ENCODE data around the gene MPPED1. TPM values are rescaled to one million over a fixed set of nuclear protein-coding genes. Genes with fewer than 3 reads are reported as not detected.

Gene MPPED1
- total and polyA plus RNA-seq, 2 donors (not counting 3 experiments of a cell fraction or from before 2014, with no cell fraction given), result not detected

DNA sequence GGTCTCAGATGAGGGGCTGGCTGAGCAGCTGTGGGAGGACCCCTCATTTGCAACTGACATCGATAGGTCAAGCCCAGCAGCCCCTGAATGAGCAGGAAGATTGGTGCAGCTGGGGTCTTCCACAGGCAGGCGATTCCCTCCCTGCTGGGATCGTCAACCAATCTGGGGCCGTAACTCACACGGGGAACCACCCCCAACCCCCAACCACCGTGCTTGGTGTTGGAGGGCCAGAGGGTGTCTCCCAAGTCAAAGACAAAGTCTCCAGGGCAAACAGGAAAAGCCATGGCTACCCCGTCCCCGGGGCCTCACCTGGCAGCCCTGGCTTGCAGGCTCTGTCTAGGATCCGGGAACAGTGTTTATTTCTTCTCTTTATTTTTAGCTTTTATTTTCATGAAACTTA lies 41.8 kb upstream of the MPPED1 start:
- no peak for DNase-seq (ENCODE audit: low read depth, low spot score)
- BruUV-seq (replicated peaks), result no TSS peak
- H3K9me3 ChIP-seq (replicated peaks; ENCODE audit: control insufficient read depth, insufficient read depth, low read length), result no peaks in the 10 kb centered on the region
- FAIRE-seq, result no peak
- H3K79me2 ChIP-seq (ENCODE audit: control insufficient read depth, insufficient read depth, low read length), result no peaks in the 10 kb centered on the region
- H3K27me3 ChIP-seq (ENCODE audit: control insufficient read depth in 2 of 2, insufficient read depth in 2 of 2, low read length in 2 of 2), result peaks cover 5 to 9% of the 10 kb centered on the region in 2 experiments
- H3K36me3 ChIP-seq (ENCODE audit: control insufficient read depth in 2 of 2, extremely low read depth in 1 of 2, insufficient read depth in 2 of 2, low read length in 2 of 2), result no peaks in the 10 kb centered on the region
- no peak overlapping the region for H2AFZ ChIP-seq (ENCODE audit: low read depth, low read length)
- dilution Hi-C loops (cut with MboI; ENCODE audit: extremely low pct_ligation_motif_present, low sequenced_read_pairs) (no loop called here), intact Hi-C loops (cut with micrococcal nuclease) (no loop called here)
- ChIA-PET CTCF (interaction anchor here (1.1 kb wide), 1 partner anchor 23 kb away, joined by 3 read pairs; no protein-coding TSS in a partner anchor), POLR2A (no interaction called here)
- no peak overlapping the region for H3K4me3 ChIP-seq (replicated peaks in 1 of 3; ENCODE audit: insufficient read depth in 1 of 3, low read depth in 1 of 3, low read length in 3 of 3)
- no peaks in the 10 kb centered on the region for H3K9me1 ChIP-seq (replicated peaks; ENCODE audit: control insufficient read depth, extremely low read depth, insufficient read depth, low read length)
- H3K4me2 ChIP-seq (ENCODE audit: insufficient read depth, low read length), result no peak overlapping the region
- no peak for TF ChIP-seq POLR2A (IDR thresholded peaks at IDR 0.05; ENCODE audit: low read depth, low read length)
- no peak for TF ChIP-seq POLR2AphosphoS5 (IDR thresholded peaks at IDR 0.05; ENCODE audit: insufficient read depth, low read depth, low read length)
- TF ChIP-seq MYC (IDR thresholded peaks at IDR 0.05; ENCODE audit: low read depth, low read length), result no peak
- TF ChIP-seq FOS (IDR thresholded peaks at IDR 0.05; ENCODE audit: borderline replicate concordance, insufficient read depth, low read length), result no peak
- TF ChIP-seq GATA2 (IDR thresholded peaks at IDR 0.05; ENCODE audit: insufficient read depth, insufficient read length, low read depth, low read length), result no peak
- TF ChIP-seq, protein P1, sequence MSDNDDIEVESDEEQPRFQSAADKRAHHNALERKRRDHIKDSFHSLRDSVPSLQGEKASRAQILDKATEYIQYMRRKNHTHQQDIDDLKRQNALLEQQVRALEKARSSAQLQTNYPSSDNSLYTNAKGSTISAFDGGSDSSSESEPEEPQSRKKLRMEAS (IDR thresholded peaks at IDR 0.05; ENCODE audit: insufficient read depth, insufficient read length), result no peak
- no peak for TF ChIP-seq JUN (IDR thresholded peaks at IDR 0.05; ENCODE audit: borderline replicate concordance, insufficient read depth, insufficient read length, low read depth)
- no peak for TF ChIP-seq EZH2 (IDR thresholded peaks at IDR 0.05; ENCODE audit: borderline replicate concordance, low read depth, low read length, severe bottlenecking)
- TF ChIP-seq, protein P2, sequence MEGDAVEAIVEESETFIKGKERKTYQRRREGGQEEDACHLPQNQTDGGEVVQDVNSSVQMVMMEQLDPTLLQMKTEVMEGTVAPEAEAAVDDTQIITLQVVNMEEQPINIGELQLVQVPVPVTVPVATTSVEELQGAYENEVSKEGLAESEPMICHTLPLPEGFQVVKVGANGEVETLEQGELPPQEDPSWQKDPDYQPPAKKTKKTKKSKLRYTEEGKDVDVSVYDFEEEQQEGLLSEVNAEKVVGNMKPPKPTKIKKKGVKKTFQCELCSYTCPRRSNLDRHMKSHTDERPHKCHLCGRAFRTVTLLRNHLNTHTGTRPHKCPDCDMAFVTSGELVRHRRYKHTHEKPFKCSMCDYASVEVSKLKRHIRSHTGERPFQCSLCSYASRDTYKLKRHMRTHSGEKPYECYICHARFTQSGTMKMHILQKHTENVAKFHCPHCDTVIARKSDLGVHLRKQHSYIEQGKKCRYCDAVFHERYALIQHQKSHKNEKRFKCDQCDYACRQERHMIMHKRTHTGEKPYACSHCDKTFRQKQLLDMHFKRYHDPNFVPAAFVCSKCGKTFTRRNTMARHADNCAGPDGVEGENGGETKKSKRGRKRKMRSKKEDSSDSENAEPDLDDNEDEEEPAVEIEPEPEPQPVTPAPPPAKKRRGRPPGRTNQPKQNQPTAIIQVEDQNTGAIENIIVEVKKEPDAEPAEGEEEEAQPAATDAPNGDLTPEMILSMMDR (IDR thresholded peaks at IDR 0.05; ENCODE audit: extremely low read depth in 1 of 2, insufficient read depth in 1 of 2, low read depth in 1 of 2, low read length in 2 of 2), result no peak
- no peak overlapping the region for H3K9ac ChIP-seq (replicated peaks; ENCODE audit: extremely low read depth, insufficient read depth, low read length)
- no peak overlapping the region for H3K27ac ChIP-seq (ENCODE audit: insufficient read depth, low read depth, low read length)
- no peaks in the 10 kb centered on the region for H3K4me1 ChIP-seq (ENCODE audit: control insufficient read depth, extremely low read depth, insufficient read depth, low read length)
- H4K20me1 ChIP-seq (replicated peaks; ENCODE audit: control insufficient read depth, extremely low read depth, insufficient read depth, low read length), result no peaks in the 10 kb centered on the region
